ENCODE data around the gene PRKCQ.

DNA sequence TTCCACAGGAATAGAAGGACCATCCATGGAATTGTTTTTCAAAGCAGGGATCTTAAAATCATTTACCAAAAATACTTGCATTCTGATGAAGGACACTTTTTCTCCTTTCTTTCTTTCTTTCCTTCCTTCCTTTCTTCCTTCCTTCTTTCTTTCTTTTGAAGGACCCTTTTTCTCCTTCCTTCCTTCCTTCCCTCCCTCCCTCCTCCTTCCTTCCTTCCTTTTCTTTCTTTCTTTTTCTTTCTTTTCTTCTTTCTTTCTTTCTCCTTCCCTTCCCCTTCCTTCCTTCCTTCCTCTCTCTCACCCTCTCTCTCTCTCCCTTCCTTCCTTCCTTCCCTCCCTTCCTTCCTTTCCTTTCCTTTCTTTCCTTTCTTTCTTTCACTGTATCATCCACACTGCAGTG is 74.8 kb downstream of the PRKCQ start:
- TF ChIP-seq PKNOX1 (IDR thresholded peaks at IDR 0.05): no peak
- TF ChIP-seq FOXA1 (IDR thresholded peaks at IDR 0.05): no peak
- no peak for TF ChIP-seq NFRKB (IDR thresholded peaks at IDR 0.05)
- no peak for TF ChIP-seq BHLHE40 (IDR thresholded peaks at IDR 0.05; ENCODE audit: borderline replicate concordance)
- TF ChIP-seq FOXK2 (IDR thresholded peaks at IDR 0.05): no peak
- TF ChIP-seq SP1 (IDR thresholded peaks at IDR 0.05): no peak
- TF ChIP-seq FOXM1 (IDR thresholded peaks at IDR 0.05; ENCODE audit: borderline replicate concordance): no peak
- no peak for TF ChIP-seq ARNT (IDR thresholded peaks at IDR 0.05)
- no peak for TF ChIP-seq LEF1 (IDR thresholded peaks at IDR 0.05; ENCODE audit: borderline replicate concordance)
- no peak for TF ChIP-seq ELF4 (IDR thresholded peaks at IDR 0.05)
- TF ChIP-seq TARDBP (IDR thresholded peaks at IDR 0.05): no peak
- no peak for TF ChIP-seq CTBP1 (IDR thresholded peaks at IDR 0.05; ENCODE audit: borderline replicate concordance)

Measured in HEK293T (cell line).